ENCODE measurements around the gene MAP7D1.
"Not testable (repeated sequence)": the region's sequence is repeated elsewhere in the genome, so short reads cannot be mapped to it uniquely, and the experiment has no call there.

The MAP7D1 gene

GRCh38 chr1:36154765-36155407 lies 1.1 kb upstream of the MAP7D1 start:
- peak overlapping the region; percentile 95 for H3K27ac ChIP-seq
- TF ChIP-seq CTCF (IDR thresholded peaks at IDR 0.05; ENCODE audit: low read depth, low read length, missing control alignments): no peak
- no peak for DNase-seq
- H3K36me3 ChIP-seq (replicated peaks): peaks cover 19% of the 10 kb centered on the region
- H3K27me3 ChIP-seq (replicated peaks): no peaks in the 10 kb centered on the region
- peak overlapping the region; percentile 97 for H3K4me3 ChIP-seq (ENCODE audit: low read depth, low read length)
- in situ Hi-C loops (cut with HindIII; ENCODE audit: low pct_ligation_motif_present, low sequenced_read_pairs): no loop called here

GRCh38 chr1:36156329-36157114 lies 562 bp downstream of the MAP7D1 start:
- TF ChIP-seq CTCF (IDR thresholded peaks at IDR 0.05; ENCODE audit: low read depth, low read length, missing control alignments): no peak
- Histone ChIP-seq H3K36me3 (replicated peaks) (peaks cover 33% of the 10 kb centered on the region), H3K27ac (peak overlapping the region; percentile 95), H3K27me3 (replicated peaks) (no peaks in the 10 kb centered on the region), H3K4me3 (ENCODE audit: low read depth, low read length) (peak overlapping the region; percentile 97)
- peak; percentile 42 for DNase-seq
- in situ Hi-C loops (cut with HindIII; ENCODE audit: low pct_ligation_motif_present, low sequenced_read_pairs): no loop called here

- Histone ChIP-seq H3K36me3 (replicated peaks) (peaks cover 38% of the 10 kb centered on the region), H3K27me3 (replicated peaks) (no peaks in the 10 kb centered on the region), H3K27ac (peak overlapping the region; percentile 95), H3K4me3 (ENCODE audit: low read depth, low read length) (peak overlapping the region; percentile 97)
- in situ Hi-C loops (cut with HindIII; ENCODE audit: low pct_ligation_motif_present, low sequenced_read_pairs): no loop called here
- peak; percentile 12 for DNase-seq
- no peak for TF ChIP-seq CTCF (IDR thresholded peaks at IDR 0.05; ENCODE audit: low read depth, low read length, missing control alignments)
Measured at GRCh38 chr1:36157115-36157903, 1.3 kb downstream of the MAP7D1 start.

GRCh38 chr1:36157973-36158826 lies 2.2 kb downstream of the MAP7D1 start:
- no peak for DNase-seq
- peak overlapping the region; percentile 97 for H3K4me3 ChIP-seq (ENCODE audit: low read depth, low read length)
- H3K27me3 ChIP-seq (replicated peaks): no peaks in the 10 kb centered on the region
- in situ Hi-C loops (cut with HindIII; ENCODE audit: low pct_ligation_motif_present, low sequenced_read_pairs): no loop called here
- no peak overlapping the region for H3K27ac ChIP-seq
- no peak for TF ChIP-seq CTCF (IDR thresholded peaks at IDR 0.05; ENCODE audit: low read depth, low read length, missing control alignments)
- H3K36me3 ChIP-seq (replicated peaks): peaks cover 45% of the 10 kb centered on the region

GRCh38 chr1:36158827-36159252 lies 2.9 kb downstream of the MAP7D1 start:
- H3K27ac ChIP-seq; in situ Hi-C loops (cut with HindIII; ENCODE audit: low pct_ligation_motif_present, low sequenced_read_pairs); DNase-seq; H3K27me3 ChIP-seq (replicated peaks): not testable (repeated sequence)
- H3K36me3 ChIP-seq (replicated peaks): peaks cover 45% of the 10 kb centered on the region
- peak overlapping the region; percentile 97 for H3K4me3 ChIP-seq (ENCODE audit: low read depth, low read length)
